Activated CD4-positive, alpha-beta T cell treated with anti-CD3 and anti-CD28 coated beads for 48 hours (primary cell): ENCODE data around the gene NMU.
"Not testable (repeated sequence)": the region's sequence is repeated elsewhere in the genome, so short reads cannot be mapped to it uniquely, and the experiment has no call there.

Experiments
- DNase-seq: peaks from one replicate; pipeline ENCODE4 v3.0.0-alpha.2; 2020

NMU gene

GRCh38 chr4:55553441-55554201 is 82.5 kb downstream of the NMU start:
- no peak for DNase-seq

GRCh38 chr4:55551964-55552363 is 84.1 kb downstream of the NMU start:
- not testable (repeated sequence) for DNase-seq

- no peak for DNase-seq
Observed at GRCh38 chr4:55549888-55550287, 86.2 kb downstream of the NMU start.

GRCh38 chr4:55547918-55548317 is 88.2 kb downstream of the NMU start:
- DNase-seq = no peak

- DNase-seq = no peak
Observed at GRCh38 chr4:55547466-55547770, 88.7 kb downstream of the NMU start.

GRCh38 chr4:55546756-55547465 is 89.2 kb downstream of the NMU start, which contains the start of gene CLOCK:
CLOCK (minus strand) TSS chr4:55546909; CDS start chr4:55482785, 64,124 bp downstream.
- DNase-seq = peak; percentile 85

GRCh38 chr4:55546506-55546755 is 89.7 kb downstream of the NMU start:
- no peak for DNase-seq

GRCh38 chr4:55545641-55546505 is 90.2 kb downstream of the NMU start:
- DNase-seq = peak; percentile 73
